Body of pancreas (tissue), 4 donors: ENCODE results near the gene SPINT1. TPM values are rescaled to one million over a fixed set of nuclear protein-coding genes. Genes with fewer than 3 reads are reported as not detected.

Source experiments
- ATAC-seq: fragments of 150-250 bp; one replicate; pipeline ENCODE4 v1.9.1; 2016
- DNase-seq, 4 donors: peaks; one replicate each; pipeline ENCODE4 v3.0.0-alpha.2; 2019
- H3K27ac ChIP-seq, 4 donors: fragments of 200-600 bp; sonication (generic); 1 replicate in 3 of 4; 2 replicates in 1 of 4; pipeline versions ENCODE4 v1.5.1 to v1.6.1; 2016 to 2019; ENCODE audit warnings: mild to moderate bottlenecking in 1 of 4, mixed read lengths in 1 of 4, moderate library complexity in 1 of 4
- H3K27me3 ChIP-seq, 2 donors: fragments of 200-600 bp; sonication (generic); one replicate each; pipeline ENCODE4 v1.6.0; 2016; ENCODE audit warnings: mild to moderate bottlenecking in 1 of 2
- H3K36me3 ChIP-seq, 2 donors: fragments of 200-600 bp; sonication (generic); replicated peaks in 1 of 2; 2 replicates each; pipeline ENCODE4 v1.5.1; 2016; ENCODE audit warnings: low read depth in 2 of 2; ENCODE audit not compliant: insufficient read depth in 1 of 2
- H3K4me1 ChIP-seq: fragments of 200-600 bp; sonication (generic); one replicate; pipeline ENCODE4 v1.6.0; 2016
- H3K4me3 ChIP-seq, 2 donors: fragments of 200-600 bp; sonication (generic); 1 replicate in 1 of 2; 2 replicates in 1 of 2; pipeline ENCODE4 v1.5.1; 2016 to 2019
- H3K9me3 ChIP-seq, 3 donors: fragments of 200-600 bp; sonication (generic); 1 replicate in 2 of 3; 2 replicates in 1 of 3; pipeline ENCODE4 v1.5.1; 2016
- POLR2A ChIP-seq, 3 donors: fragments of 450-650 bp; IDR thresholded peaks; one replicate each; pipeline ENCODE4 v1.6.1; 2016; ENCODE audit warnings: antibody characterized with exemption in 3 of 3, mild to moderate bottlenecking in 2 of 3
- WGBS, 2 donors: methylation state at CpG; one replicate each; pipeline ENCODE4 v1.1.5; 2017; 5-methylcytosine and 5-hydroxymethylcytosine counted together
- intact Hi-C: fragments of 100-400 bp; cut with DNase I; formaldehyde crosslinking; loops from one replicate; pipeline ENCODE4 v1.15.1; 2023
- total RNA-seq, 2 donors: library from RNA; depleted of rRNA; stranded (reverse); fragments of >200 nt; gene quantifications; one replicate each; pipeline ENCODE4 v1.1.0, GENCODE V29; 2016
- TF ChIP-seq, protein P1 (sequence below), 7 experiments: fragments of 450-650 bp in 4 of 7; fragments of 200-600 bp in 3 of 7; sonication (generic) in 3 of 7; IDR thresholded peaks; one replicate each; pipeline ENCODE4 v1.5.1; 2016 to 2019; ENCODE audit warnings: antibody characterized with exemption in 7 of 7

The SPINT1 gene
- total RNA-seq, 2 donors from 2014 or later = 110 to 134 TPM

DNA sequence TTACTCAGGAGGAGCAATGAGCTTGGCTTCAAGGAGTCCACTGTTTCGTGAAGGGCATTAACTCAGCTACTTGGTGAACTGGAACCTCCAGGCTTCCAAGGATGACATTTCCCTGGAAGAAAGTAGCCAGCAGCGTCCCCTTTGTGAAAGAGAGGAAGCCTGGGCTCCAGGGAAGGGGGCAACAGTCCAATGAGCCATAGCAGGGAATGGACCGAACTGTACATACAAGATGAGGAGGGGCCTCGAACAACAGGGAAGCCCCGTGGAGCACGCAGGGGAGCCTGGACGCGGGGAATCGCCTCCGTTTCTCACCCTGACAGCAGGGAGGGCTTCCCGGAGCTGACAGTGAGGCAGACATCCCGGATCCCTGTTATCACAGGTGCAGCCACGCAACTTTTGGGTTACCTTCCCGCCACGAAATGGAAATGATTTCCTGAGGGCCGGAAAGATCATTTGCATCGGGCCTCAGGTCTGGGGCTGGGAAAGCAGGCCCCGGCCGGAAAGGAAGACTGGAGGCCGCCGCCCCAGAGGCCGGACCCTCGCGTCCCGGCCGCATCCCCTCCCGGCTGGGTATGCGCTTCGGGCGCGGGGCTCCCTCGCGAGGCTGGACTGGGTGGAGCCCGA lies 475 bp upstream of the SPINT1 start:
- TF ChIP-seq POLR2A (IDR thresholded peaks at IDR 0.05) = no peak
- Histone ChIP-seq H3K9me3 (no peaks in the 10 kb centered on the region), H3K36me3 (no peaks in the 10 kb centered on the region), H3K27ac (peak overlapping the region; percentile 71 to 92 (median 85)), H3K27me3 (no peaks in the 10 kb centered on the region), H3K4me3 (peak overlapping the region in 1 of 2 donors; percentile 63), H3K4me1 (peaks cover 41% of the 10 kb centered on the region)
- DNase-seq (peak in 1 of 4 donors; percentile 18), ATAC-seq (peak; percentile 2)
- 5 to 18% methylated on average over 10 to 34 of the region's 34 CpGs for WGBS, 2 donors
- intact Hi-C loops = no loop called here

DNA sequence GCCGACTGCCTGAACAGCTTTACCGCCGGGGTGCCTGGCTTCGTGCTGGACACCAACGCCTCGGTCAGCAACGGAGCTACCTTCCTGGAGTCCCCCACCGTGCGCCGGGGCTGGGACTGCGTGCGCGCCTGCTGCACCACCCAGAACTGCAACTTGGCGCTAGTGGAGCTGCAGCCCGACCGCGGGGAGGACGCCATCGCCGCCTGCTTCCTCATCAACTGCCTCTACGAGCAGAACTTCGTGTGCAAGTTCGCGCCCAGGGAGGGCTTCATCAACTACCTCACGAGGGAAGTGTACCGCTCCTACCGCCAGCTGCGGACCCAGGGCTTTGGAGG lies 815 bp downstream of the SPINT1 start:
- peak overlapping the region; percentile 21 to 63 for H3K4me3 ChIP-seq
- H3K27ac ChIP-seq = peak overlapping the region; percentile 71 to 92 (median 85)
- DNase-seq (peak; percentile 50 to 56 (median 54)), ATAC-seq (peak; percentile 18)
- 1% methylated on average over 8 to 28 of the region's 28 CpGs for WGBS, 2 donors
- TF ChIP-seq, protein P1, sequence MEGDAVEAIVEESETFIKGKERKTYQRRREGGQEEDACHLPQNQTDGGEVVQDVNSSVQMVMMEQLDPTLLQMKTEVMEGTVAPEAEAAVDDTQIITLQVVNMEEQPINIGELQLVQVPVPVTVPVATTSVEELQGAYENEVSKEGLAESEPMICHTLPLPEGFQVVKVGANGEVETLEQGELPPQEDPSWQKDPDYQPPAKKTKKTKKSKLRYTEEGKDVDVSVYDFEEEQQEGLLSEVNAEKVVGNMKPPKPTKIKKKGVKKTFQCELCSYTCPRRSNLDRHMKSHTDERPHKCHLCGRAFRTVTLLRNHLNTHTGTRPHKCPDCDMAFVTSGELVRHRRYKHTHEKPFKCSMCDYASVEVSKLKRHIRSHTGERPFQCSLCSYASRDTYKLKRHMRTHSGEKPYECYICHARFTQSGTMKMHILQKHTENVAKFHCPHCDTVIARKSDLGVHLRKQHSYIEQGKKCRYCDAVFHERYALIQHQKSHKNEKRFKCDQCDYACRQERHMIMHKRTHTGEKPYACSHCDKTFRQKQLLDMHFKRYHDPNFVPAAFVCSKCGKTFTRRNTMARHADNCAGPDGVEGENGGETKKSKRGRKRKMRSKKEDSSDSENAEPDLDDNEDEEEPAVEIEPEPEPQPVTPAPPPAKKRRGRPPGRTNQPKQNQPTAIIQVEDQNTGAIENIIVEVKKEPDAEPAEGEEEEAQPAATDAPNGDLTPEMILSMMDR (IDR thresholded peaks at IDR 0.05) = peak in 2 of 7 experiments; percentile 6 to 7
- no peak for TF ChIP-seq POLR2A (IDR thresholded peaks at IDR 0.05)
- peaks cover 41% of the 10 kb centered on the region for H3K4me1 ChIP-seq
- no peaks in the 10 kb centered on the region for H3K9me3 ChIP-seq
- H3K36me3 ChIP-seq = no peaks in the 10 kb centered on the region
- no peaks in the 10 kb centered on the region for H3K27me3 ChIP-seq
- intact Hi-C loops = no loop called here

DNA sequence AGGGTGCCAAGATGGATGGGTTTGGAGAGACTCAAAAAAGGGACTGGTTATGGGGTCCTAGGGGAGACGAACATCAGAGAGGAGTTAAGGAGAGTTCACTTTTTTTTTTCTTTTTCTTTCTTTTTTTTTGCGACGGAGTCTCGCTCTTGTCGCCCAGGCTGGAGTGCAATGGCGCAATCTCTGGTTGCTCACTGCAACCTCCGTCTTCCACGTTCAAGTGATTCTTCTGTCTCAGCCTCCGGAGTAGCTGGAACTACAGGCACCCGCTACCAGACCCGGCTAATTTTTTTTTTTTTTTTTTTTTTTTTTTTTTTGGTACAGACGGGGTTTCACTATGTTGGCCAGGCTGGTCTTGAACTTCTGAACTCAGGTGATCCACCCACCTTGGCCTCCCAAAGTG lies 1.2 kb downstream of the SPINT1 start:
- Histone ChIP-seq H3K4me1 (peaks cover 41% of the 10 kb centered on the region), H3K9me3 (no peaks in the 10 kb centered on the region), H3K4me3 (peak overlapping the region; percentile 21 to 63), H3K27ac (peak overlapping the region; percentile 71 to 92 (median 85)), H3K27me3 (no peaks in the 10 kb centered on the region), H3K36me3 (no peaks in the 10 kb centered on the region)
- ATAC-seq (no peak), DNase-seq (no peak)
- WGBS, 2 donors = 16 to 18% methylated on average over 12 of the region's 12 CpGs
- intact Hi-C loops = no loop called here
- TF ChIP-seq, protein P1 (IDR thresholded peaks at IDR 0.05) = peak in 1 of 7 experiments; percentile 3
- TF ChIP-seq POLR2A (IDR thresholded peaks at IDR 0.05) = no peak

DNA sequence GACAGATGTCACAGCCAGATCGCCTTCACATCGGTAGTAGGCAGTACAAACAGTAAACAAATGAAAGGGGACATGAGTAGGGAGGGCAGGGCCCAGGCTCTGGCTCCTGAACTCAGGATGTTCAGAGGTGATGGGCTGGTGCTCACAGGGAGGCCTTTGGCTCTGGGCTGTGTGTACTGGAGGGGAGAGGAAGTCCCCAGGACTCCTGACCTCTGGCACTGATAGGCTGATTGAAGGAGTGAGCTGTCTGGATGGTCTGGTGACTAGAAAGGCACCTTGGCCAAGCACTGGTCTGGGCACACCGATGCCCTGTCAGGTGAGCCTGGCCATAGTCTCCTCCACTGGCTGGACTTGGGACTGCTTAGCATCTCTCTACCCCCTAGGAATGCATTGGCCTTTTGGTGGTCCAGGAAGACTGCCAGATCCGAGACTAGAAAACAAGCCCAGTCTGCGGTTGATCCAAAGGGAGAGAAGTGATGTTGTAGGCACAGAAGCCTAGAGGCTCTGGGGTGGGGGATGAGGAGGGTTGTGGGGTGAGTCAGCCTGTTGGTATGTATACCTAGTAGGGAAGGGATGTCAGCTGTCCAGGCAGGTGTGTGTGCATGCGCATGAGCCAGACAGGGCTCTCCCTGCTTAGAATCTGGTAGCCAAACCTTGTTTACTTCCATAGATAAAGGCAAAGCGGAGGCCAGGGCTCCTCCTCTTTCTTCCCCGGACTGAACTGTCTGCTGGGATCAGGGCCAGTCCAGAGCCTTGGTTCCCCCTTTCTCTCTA lies 1.9 kb downstream of the SPINT1 start:
- 25 to 28% methylated on average over 8 of the region's 8 CpGs for WGBS, 2 donors
- peak; percentile 84 to 94 (median 92) for DNase-seq
- peaks cover 41% of the 10 kb centered on the region for H3K4me1 ChIP-seq
- H3K36me3 ChIP-seq = peaks cover 0 to 2% of the 10 kb centered on the region in 2 donors
- H3K27me3 ChIP-seq = no peaks in the 10 kb centered on the region
- H3K9me3 ChIP-seq = no peaks in the 10 kb centered on the region
- peak; percentile 87 for ATAC-seq
- H3K27ac ChIP-seq = peak overlapping the region; percentile 71 to 92 (median 84)
- intact Hi-C loops = no loop called here
- TF ChIP-seq, protein P1 (IDR thresholded peaks at IDR 0.05) = no peak
- TF ChIP-seq POLR2A (IDR thresholded peaks at IDR 0.05) = peak; percentile 40 to 85 (median 82)
- no peak overlapping the region for H3K4me3 ChIP-seq

DNA sequence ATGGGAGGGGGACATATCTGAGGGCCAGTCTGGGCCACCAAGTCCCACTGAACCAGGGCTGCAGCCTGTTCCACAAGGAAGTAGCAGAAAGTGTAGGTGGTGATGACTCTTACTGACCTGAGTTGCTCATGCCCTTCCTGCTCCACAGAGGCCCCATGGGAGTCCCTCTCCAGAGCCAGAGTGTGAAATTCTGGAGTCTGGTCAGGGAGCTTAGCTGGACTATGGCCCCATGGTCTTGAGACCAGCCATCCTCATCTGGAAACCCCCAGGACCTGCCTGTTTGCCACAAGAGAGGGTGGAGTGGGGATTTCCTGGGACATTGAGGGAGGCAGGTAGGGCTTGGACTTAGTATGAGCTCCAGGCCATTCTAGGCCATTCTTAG lies 3.0 kb downstream of the SPINT1 start:
- TF ChIP-seq, protein P1 (IDR thresholded peaks at IDR 0.05) = no peak
- no peak for TF ChIP-seq POLR2A (IDR thresholded peaks at IDR 0.05)
- peak overlapping the region; percentile 71 to 92 (median 84) for H3K27ac ChIP-seq
- ATAC-seq (no peak), DNase-seq (peak in 1 of 4 donors; percentile 19)
- H3K4me1 ChIP-seq = peaks cover 41% of the 10 kb centered on the region
- intact Hi-C loops = no loop called here
- H3K4me3 ChIP-seq = no peak overlapping the region
- no peaks in the 10 kb centered on the region for H3K27me3 ChIP-seq
- peaks cover 0 to 3% of the 10 kb centered on the region in 2 donors for H3K36me3 ChIP-seq
- H3K9me3 ChIP-seq = no peaks in the 10 kb centered on the region
